NCI-H226 (cell line): Measurements from ENCODE around the gene ZNF624.
"Not testable (repeated sequence)": the region's sequence is repeated elsewhere in the genome, so short reads cannot be mapped to it uniquely, and the experiment has no call there.

Experiments used
- DNase-seq: peaks from one replicate; pipeline ENCODE4 v3.0.0-alpha.2; 2015

ZNF624 gene

GRCh38 chr17:16653367-16654041 lies at the start of gene ZNF624:
ZNF624 (minus strand) TSS chr17:16653850.
- peak; percentile 88 for DNase-seq

- DNase-seq, result not testable (repeated sequence)
Observed at GRCh38 chr17:16697603-16698002, 44.0 kb upstream of the ZNF624 start.

GRCh38 chr17:16690447-16690846 lies 36.8 kb upstream of the ZNF624 start:
- DNase-seq, result not testable (repeated sequence)

- DNase-seq, result not testable (repeated sequence)
Observed at GRCh38 chr17:16689731-16690281, 36.2 kb upstream of the ZNF624 start, which contains the start of gene CCDC144A. CCDC144A (plus strand) TSS chr17:16690241; CDS start chr17:16690401, 160 bp downstream.

GRCh38 chr17:16687151-16687550 lies 33.5 kb upstream of the ZNF624 start:
- not testable (repeated sequence) for DNase-seq

- DNase-seq, result not testable (repeated sequence)
Observed at GRCh38 chr17:16686019-16686418, 32.4 kb upstream of the ZNF624 start.

GRCh38 chr17:16683290-16684138 lies 29.9 kb upstream of the ZNF624 start:
- not testable (repeated sequence) for DNase-seq

- no peak for DNase-seq
Observed at GRCh38 chr17:16676676-16677268, 23.1 kb upstream of the ZNF624 start.

GRCh38 chr17:16666907-16667636 lies 13.4 kb upstream of the ZNF624 start:
- DNase-seq, result not testable (repeated sequence)

- not testable (repeated sequence) for DNase-seq
Observed at GRCh38 chr17:16666553-16666906, 12.9 kb upstream of the ZNF624 start.

- DNase-seq, result no peak
Observed at GRCh38 chr17:16662936-16663335, 9.3 kb upstream of the ZNF624 start.

- no peak for DNase-seq
Observed at GRCh38 chr17:16661217-16661616, 7.6 kb upstream of the ZNF624 start.

- DNase-seq, result no peak
Observed at GRCh38 chr17:16652847-16653366, 743 bp downstream of the ZNF624 start.

- no peak for DNase-seq
Observed at GRCh38 chr17:16652252-16652651, 1.4 kb downstream of the ZNF624 start.

GRCh38 chr17:16649585-16649984 lies 4.1 kb downstream of the ZNF624 start:
- no peak for DNase-seq

- DNase-seq, result no peak
Observed at GRCh38 chr17:16639438-16639837, 14.2 kb downstream of the ZNF624 start.

GRCh38 chr17:16623282-16623681 lies 30.4 kb downstream of the ZNF624 start:
- no peak for DNase-seq

- no peak for DNase-seq
Observed at GRCh38 chr17:16622540-16623277, 30.9 kb downstream of the ZNF624 start.

- DNase-seq, result no peak
Observed at GRCh38 chr17:16617481-16618060, 36.1 kb downstream of the ZNF624 start.

GRCh38 chr17:16599537-16599936 lies 54.1 kb downstream of the ZNF624 start:
- no peak for DNase-seq
